Hematopoietic multipotent progenitor cell treated with erythropoietin and hydrocortisone succinate and interleukin-3 and kit ligand, for 6 days (in vitro differentiated cells): ENCODE measurements around the gene FAM13A.
A peak's percentile ranks its signal among the peaks of the same experiment; 100 is the strongest.

ENCODE experiments used
- DNase-seq: peaks from one replicate; pipeline ENCODE4 v3.0.0-alpha.2; 2015

The FAM13A gene

GRCh38 chr4:88804234-88804633, 252.8 kb downstream of the FAM13A start:
- no peak for DNase-seq

DNA sequence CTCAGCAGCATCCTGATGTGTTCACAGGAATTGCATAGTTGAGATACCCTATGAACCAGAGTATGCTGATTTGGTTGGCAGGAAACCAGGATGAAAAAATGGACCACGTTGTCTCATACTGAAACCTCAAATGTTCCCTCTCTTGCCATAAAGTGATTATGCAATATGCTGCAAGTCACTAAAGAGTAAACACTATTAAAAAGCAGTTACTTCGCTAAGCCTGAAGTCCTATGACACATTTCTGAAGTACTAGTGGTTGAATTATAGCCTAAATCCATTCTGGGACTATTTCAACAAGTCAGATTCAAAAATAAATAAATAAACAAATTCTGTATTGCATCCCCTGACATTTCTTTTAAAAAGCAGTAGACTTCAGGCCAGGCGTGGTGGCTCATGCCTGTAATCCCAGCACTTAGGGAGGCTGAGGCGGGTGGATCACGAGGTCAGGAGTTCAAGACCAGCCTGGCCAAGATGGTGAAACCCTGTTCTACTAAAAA, 253.3 kb downstream of the FAM13A start:
- peak; percentile 53 for DNase-seq

GRCh38 chr4:88802585-88803286, 254.2 kb downstream of the FAM13A start:
- no peak for DNase-seq

GRCh38 chr4:88802138-88802537, 254.8 kb downstream of the FAM13A start:
- no peak for DNase-seq

GRCh38 chr4:88799900-88800299, 257.1 kb downstream of the FAM13A start:
- DNase-seq = no peak

- no peak for DNase-seq
Observed at GRCh38 chr4:88797725-88798124, 259.3 kb downstream of the FAM13A start.

- no peak for DNase-seq
Observed at GRCh38 chr4:88796545-88796944, 260.4 kb downstream of the FAM13A start.

DNA sequence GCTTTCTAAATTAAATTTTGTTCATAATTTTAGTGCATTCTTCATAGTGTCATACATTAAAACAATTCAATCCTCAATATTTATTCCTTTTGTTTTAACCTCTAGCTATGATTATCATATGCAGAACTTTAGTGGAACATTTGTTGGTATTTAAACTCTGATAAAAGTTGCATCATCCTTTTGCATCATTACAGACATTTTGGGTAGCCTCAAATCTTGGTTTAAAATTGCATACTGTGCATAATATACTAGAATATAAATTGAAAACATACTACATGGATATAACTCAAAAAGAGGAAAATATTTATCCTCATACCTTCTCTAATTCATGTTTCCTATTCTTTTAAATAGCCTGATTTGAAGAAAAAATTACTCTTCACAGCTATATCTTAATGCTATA, 262.0 kb downstream of the FAM13A start:
- no peak for DNase-seq

- no peak for DNase-seq
Observed at GRCh38 chr4:88794087-88794690, 262.8 kb downstream of the FAM13A start.

DNA sequence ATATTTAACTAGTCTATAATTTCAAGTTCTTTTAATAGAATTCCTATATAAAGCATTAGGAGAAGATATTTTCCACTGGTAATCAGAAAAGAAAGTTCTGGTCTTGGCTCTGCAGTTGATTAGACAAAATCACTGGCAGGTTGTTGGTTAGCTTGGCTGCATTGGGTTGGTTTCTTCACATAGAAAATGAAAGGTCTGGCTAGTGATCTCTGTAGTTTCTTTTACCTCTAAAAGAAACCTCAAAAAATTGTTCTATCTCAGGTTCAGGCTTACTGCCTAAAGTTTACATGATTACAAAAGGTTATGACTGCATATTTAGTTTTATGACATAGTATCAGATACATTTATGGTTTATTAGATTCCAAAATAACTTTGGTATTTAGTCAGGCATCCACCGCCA, 263.5 kb downstream of the FAM13A start:
- DNase-seq = no peak

DNA sequence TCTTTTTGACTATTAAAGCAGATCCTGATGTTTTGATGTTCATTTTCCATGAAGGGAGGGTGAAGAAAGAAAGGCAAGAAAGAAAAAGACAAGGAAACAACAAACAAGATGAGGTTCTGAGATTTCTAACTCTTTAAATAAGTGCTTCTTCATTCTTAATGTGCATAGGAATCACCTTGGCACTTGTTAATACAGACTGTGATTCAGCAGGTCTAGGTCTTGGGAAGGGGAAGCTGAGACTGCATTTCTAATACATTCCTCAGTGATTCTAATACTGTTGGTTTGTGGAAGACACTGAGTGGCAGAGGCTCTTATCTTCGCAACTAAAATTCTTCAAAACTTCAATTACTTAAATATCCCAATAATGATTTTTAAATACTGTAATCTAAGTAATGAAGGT, 264.2 kb downstream of the FAM13A start:
- no peak for DNase-seq

DNA sequence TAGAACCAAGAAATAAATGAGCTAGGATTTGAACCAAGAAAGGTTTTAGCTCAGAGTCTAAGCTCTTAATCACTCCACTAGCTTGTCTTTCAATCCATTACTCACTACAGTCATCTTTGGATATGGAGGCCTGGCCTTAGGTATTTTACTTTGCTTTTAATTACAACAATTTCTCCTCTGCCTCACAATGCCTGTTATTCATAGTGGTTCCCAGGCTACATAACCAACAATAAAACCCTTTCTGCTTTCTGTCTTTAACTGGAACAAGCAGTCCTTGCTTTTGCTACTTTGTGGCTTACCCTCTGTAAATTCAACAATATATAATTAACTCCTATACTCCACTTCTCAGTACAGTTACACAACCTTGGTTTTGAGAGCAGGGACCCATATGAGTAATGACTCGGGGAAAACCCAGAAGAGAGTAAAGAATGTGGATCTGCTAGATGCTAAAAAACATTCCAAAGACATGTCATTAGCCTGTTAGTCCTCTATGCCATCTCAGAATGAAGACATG, 264.7 kb downstream of the FAM13A start:
- DNase-seq = no peak

- DNase-seq = peak; percentile 55
Observed at GRCh38 chr4:88791274-88791673, 265.7 kb downstream of the FAM13A start.

GRCh38 chr4:88788895-88789294, 268.1 kb downstream of the FAM13A start:
- no peak for DNase-seq

- no peak for DNase-seq
Observed at GRCh38 chr4:88788424-88788823, 268.6 kb downstream of the FAM13A start.

DNA sequence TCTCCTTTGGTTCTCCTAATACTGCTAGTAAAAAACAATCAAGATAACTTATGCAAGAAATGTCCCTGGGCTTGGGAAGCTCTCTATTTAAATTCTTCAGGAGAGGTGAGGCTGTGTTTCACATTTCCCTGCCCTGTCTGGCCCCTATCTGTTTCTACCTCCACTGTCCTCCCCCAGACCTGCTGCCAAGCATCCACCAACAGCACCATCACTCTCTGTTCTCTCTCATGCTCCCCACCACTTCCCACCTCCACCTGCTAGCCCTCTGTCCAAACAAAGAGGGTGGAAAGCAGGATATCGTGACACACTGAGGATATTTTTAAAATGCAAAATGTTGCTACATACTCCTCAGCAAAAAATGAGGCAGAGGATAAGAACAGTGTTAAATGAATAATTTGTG, 271.0 kb downstream of the FAM13A start:
- no peak for DNase-seq

- no peak for DNase-seq
Observed at GRCh38 chr4:88780389-88780788, 276.6 kb downstream of the FAM13A start.

DNA sequence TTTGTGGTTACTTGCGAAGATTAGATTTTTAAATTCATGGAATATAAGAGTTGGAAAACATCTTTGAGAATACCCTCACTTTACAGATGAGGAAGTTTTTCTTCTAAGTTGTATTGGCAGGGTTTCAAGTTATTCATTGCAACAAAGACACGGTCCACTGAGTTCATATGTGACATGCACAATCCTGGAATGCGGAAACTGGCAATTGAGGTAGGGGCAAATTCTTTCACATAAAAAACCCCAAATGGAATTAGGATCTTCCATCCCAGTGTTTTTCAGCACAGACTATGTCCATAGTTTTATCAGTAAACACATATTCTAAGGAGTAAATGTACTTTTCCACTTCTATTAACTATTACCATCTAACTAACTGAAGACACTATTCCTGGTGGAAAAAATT, 277.6 kb downstream of the FAM13A start:
- no peak for DNase-seq

- DNase-seq = no peak
Observed at GRCh38 chr4:88775529-88775928, 281.5 kb downstream of the FAM13A start.

- no peak for DNase-seq
Observed at GRCh38 chr4:88775026-88775425, 282.0 kb downstream of the FAM13A start.

- DNase-seq = no peak
Observed at GRCh38 chr4:88771883-88772450, 285.0 kb downstream of the FAM13A start.

GRCh38 chr4:88765729-88766128, 291.3 kb downstream of the FAM13A start:
- DNase-seq = no peak

GRCh38 chr4:88763075-88763474, 293.9 kb downstream of the FAM13A start:
- DNase-seq = no peak

DNA sequence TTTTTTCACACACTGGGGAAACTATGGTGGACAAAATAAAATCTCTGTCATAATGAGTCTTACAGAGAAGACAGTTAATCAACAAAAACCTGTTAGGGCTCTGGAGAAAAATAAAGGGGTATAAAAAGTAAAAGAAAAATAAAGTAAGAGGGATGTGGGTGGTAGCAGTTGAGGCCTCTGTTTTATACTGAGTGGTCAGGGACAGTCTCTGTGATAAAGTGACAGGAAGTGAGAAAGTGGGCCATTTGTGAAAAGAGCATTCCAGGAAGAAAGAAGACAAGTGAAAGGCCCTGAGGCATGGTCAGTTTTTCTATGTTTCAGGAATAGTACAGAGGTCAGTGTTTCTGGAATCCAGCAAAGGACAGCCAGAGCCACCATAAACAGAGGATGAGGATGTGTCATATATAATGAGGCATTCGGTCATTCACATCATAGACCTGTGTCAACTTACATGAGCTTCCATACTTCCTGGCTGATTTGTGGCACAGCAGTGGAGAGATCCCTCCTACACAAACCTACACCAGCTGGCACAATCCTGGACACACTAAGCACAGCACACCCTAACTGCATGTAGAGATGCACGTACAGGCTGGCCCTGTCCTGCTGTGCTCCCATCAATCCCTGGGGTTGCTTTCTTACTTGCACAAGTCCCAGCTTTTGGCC, 295.0 kb downstream of the FAM13A start:
- DNase-seq = no peak
